Measurements from ENCODE around the gene CKS1B.

The CKS1B gene

GRCh38 chr1:154974102-154974807 lies at the start of gene CKS1B:
CKS1B (plus strand) TSS chr1:154974681; CDS start chr1:154974746, 65 bp downstream.
- DNase-seq = peak; percentile 89 to 100 (median 98)

- DNase-seq = no peak
Measured at GRCh38 chr1:154925335-154926170, 48.9 kb upstream of the CKS1B start.

- no peak for DNase-seq
Measured at GRCh38 chr1:154926201-154926600, 48.3 kb upstream of the CKS1B start.

GRCh38 chr1:154931940-154932487 lies 42.5 kb upstream of the CKS1B start:
- no peak for DNase-seq

GRCh38 chr1:154934358-154934948 lies 40.0 kb upstream of the CKS1B start:
- DNase-seq = no peak

GRCh38 chr1:154935749-154936554 lies 38.5 kb upstream of the CKS1B start:
- DNase-seq = no peak

- DNase-seq = peak; percentile 82 to 100 (median 97)
Measured at GRCh38 chr1:154936555-154937084, 37.9 kb upstream of the CKS1B start, which contains the start of gene PMVK. PMVK (minus strand) TSS chr1:154936719; CDS start chr1:154936685, 34 bp downstream.

GRCh38 chr1:154937085-154937987 lies 37.1 kb upstream of the CKS1B start:
- DNase-seq = peak; percentile 82 to 100 (median 97)

GRCh38 chr1:154937988-154938386 lies 36.5 kb upstream of the CKS1B start:
- no peak for DNase-seq

- no peak for DNase-seq
Measured at GRCh38 chr1:154938604-154939399, 35.7 kb upstream of the CKS1B start.

GRCh38 chr1:154940213-154940560 lies 34.3 kb upstream of the CKS1B start:
- no peak for DNase-seq

- DNase-seq = no peak
Measured at GRCh38 chr1:154940651-154941194, 33.8 kb upstream of the CKS1B start.

GRCh38 chr1:154941333-154942013 lies 33.0 kb upstream of the CKS1B start:
- DNase-seq = peak in 7 of 14 donors; percentile 29 to 52 (median 41)

GRCh38 chr1:154943649-154944400 lies 30.7 kb upstream of the CKS1B start:
- peak in 1 of 14 donors; percentile 17 for DNase-seq

- no peak for DNase-seq
Measured at GRCh38 chr1:154944401-154945159, 29.9 kb upstream of the CKS1B start.

- no peak for DNase-seq
Measured at GRCh38 chr1:154945160-154945961, 29.1 kb upstream of the CKS1B start.

Data from C1 segment of cervical spinal cord (tissue), 14 donors.